Activated CD4-positive, alpha-beta T cell treated with anti-CD3 and anti-CD28 coated beads for 48 hours (primary cell): Measurements from ENCODE around the gene STK31.
"Not testable (repeated sequence)": the region's sequence is repeated elsewhere in the genome, so short reads cannot be mapped to it uniquely, and the experiment has no call there.

Experiments
- DNase-seq: peaks from one replicate; pipeline ENCODE4 v3.0.0-alpha.2; 2020

STK31 gene

DNA sequence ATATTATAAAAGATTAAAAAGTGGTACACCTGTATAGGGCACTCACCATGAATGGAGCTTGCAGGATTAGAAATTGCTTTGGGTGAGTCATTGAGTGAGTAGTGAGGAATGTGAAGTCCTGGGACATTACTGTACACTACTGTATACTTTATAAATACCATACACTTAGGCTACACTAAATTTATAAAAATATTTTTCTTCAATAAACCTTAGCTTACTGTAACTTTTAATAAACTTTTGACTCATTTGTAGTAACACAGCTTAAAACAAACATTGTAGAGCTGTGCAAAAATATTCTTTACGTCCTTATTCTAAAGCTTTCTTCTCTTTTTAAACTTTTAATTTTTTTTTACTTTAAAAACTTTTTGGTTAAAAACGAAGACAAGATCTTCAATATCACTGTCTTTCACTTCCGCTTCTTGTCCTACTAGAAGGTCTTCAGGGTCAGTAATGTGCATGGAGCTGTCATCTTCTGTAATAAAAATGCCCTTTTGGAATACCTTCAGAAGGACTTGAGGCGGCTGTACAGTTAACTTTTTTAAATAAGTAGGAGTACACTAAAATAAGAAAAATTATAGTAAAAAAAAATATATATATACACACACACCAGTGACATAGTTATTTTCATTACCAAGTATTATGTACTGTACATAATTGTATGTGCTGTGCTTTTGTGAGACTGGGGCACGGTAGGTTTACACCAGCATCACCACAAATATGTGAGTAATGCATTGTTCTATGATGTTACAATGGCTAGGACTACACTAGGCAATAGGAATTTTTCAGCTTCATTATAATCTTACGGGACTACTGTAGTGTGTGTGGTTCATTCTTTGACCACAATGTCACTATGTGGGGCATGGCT is 3.5 kb downstream of the STK31 start:
- DNase-seq: no peak

DNA sequence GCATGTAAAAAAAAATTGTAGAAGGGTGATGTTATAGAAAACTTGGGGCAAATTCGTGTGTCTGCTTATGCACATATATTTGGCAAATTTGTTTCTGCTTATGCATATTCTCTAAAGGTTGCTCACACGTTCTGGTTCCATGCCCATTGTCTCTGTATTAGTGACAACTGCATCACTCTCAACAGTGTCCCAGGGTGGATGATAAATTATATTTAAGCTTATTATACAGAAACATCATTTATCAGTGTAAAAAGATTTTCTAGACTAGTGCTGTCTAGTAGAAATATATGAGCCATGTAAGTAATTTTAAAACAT is 4.1 kb downstream of the STK31 start:
- DNase-seq: no peak

DNA sequence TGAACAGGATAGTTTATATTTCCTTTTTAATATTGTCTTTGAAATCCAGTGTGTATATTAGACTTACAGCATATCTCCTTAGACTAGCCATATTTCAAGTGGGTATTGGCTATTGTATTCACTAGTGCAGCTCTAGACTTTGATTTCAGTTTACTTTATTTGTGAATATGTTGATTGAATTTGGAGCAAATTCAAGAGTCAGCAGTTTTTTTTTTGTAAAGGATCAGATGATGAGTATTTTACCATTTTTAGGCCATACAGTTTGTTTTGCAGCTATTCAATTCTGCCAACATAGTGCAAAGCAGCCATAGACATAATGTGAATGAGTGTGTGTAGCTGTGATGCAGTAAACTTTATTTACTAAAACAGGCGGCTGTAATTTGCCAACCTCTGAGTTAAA is 4.6 kb downstream of the STK31 start:
- no peak for DNase-seq

GRCh38 chr7:23715099-23715498 is 5.1 kb downstream of the STK31 start:
- DNase-seq: no peak

GRCh38 chr7:23717788-23718187 is 7.8 kb downstream of the STK31 start:
- DNase-seq: no peak

- no peak for DNase-seq
These were observed 11.4 kb downstream of the STK31 start for GRCh38 chr7:23721456-23721855.

GRCh38 chr7:23722587-23723216 is 12.7 kb downstream of the STK31 start:
- not testable (repeated sequence) for DNase-seq

DNA sequence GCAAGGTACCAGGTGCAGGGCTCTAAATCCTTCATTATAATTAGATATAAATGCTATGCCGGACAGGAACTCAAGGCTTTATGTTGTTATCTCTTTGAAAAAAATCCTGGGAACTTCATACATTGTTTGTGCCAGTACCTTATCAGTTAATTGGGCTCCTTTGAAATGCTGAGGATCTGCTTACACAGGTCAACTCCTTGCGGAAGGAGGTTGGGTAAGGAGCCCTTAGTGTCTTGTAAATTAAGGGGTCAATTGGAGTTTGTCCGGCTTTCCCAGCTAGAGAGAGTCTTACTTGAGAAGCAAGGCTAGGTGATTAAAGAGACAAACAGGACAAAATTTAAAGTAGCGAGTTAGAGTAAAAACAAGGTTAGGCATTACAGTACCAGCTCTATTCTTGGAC is 14.1 kb downstream of the STK31 start:
- DNase-seq: not testable (repeated sequence)

DNA sequence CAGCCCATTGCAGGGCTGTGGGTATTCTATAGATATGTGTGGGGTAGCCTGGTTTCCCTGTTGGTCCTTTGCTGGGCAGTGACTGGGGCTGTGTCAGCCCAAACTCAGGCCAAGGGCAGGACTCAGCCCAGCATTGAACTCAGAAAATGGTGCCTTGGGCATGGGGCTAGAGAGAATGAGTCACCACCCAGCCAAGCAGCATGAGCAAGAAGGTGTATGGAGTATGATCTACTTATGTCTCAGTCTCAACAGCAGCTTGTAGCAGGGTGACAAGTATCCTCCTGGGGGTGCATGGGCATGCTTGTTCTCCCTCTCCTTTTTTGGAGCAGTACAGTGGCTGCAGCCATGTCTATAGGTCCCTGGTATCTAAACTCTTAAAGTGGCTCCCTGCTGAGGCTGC is 32.0 kb downstream of the STK31 start:
- DNase-seq: no peak

- DNase-seq: no peak
These were observed 33.2 kb downstream of the STK31 start for GRCh38 chr7:23743226-23743625.

GRCh38 chr7:23746629-23747028 is 36.6 kb downstream of the STK31 start:
- no peak for DNase-seq

DNA sequence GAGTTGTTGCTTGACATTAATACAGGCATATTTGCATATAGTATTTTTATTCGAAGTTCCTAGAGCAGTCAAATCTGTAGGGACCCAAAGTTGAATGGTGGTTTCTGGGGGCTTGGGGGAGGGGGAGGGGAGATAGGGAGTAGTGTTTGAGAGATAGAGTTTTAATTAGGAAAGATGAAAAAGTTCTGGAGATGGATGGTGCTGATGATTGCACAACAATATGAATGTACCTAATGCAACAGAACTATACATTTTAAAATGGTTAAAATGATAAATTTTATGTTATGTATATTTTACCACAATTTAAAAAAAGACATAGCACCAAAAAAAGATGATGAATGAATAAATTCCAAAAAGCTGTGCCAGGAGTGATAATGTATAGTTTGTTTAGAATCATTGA is 41.8 kb downstream of the STK31 start:
- DNase-seq: no peak

DNA sequence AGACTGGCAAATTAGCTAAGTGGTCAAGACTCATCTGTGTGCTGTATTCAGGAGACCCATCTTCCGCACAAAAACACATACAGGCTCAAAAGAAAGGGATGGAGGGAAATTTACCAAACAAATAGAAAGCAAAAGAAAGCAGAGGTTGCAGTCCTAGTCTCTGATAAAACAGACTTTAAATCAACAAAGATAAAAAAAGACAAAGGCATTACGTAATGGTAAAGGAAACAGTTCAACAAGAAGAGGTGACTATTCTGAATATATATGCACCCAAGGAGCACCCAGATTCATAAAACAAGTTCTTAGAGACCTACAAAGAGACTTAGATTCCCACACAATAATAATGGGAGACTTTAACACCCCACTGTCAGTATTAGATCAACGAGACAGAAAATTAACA is 48.8 kb downstream of the STK31 start:
- not testable (repeated sequence) for DNase-seq

- DNase-seq: no peak
These were observed 49.8 kb downstream of the STK31 start for GRCh38 chr7:23759671-23760391.

- no peak for DNase-seq
These were observed 55.9 kb downstream of the STK31 start for GRCh38 chr7:23765943-23766342.

DNA sequence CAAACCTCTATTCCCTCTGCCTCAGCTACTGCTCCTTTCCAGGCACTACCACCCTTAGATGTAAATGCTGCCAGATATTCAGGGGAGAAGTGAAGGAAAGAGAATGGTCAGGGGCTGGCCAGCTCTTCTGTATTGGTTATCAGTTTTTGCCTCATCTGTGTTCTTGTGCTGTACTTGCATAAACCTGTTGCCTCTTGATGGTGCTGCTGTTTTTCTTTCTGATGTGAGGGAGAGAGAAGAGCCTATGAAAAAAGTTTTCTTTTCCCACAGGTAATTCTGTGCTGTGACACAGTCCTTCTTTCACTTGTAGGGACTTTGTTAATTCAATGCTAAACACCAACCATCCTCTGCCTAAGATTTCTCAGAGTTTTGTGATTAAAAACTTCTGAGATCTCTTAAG is 57.5 kb downstream of the STK31 start:
- DNase-seq: no peak

DNA sequence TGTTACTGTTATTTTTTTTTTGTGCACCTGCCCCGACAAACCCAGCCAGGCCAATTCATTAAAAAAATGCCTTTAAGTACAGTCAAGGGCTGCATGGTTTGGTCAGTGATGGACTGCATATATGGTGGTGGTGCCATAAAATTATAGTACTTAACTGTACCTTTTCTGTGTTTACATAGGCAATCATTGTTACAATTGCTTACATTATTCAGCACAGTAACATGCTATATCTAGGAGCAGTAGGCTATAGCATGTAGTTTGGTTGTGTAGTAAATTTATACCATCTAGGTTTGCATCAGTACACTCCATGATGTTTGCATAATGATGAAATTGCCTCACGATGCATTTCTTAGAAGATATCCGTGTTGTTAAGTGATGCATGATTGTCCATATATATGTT is 58.0 kb downstream of the STK31 start:
- DNase-seq: no peak

DNA sequence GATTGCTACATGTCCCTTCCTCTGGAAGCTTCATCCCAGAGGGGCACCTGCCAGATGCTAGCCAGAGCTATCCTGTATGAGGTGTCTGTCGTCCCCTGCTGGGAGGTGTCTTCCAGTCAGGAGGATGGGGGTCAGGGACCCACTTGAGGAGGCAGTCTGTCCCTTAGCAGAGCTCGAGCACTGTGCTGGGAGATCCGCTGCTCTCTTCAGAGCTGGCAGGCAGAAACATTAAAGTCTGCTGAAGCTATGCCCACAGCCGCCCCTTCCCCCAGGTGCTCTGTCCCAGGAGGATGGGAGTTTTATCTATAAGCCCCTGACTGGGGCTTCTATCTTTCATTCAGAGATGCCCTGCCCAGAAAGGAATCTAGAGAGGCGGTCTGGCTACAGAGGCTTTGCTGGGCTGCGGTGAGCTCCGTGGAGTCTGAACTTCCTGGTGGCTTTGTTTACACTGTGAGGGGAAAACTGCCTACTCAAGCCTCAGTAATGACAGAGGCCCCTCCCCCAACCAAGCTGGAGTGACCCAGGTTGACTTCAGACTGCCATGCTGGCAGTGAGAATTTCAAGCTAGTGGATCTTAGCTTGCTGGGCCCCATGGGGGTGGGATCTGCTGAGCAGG is 69.3 kb downstream of the STK31 start:
- DNase-seq: not testable (repeated sequence)

DNA sequence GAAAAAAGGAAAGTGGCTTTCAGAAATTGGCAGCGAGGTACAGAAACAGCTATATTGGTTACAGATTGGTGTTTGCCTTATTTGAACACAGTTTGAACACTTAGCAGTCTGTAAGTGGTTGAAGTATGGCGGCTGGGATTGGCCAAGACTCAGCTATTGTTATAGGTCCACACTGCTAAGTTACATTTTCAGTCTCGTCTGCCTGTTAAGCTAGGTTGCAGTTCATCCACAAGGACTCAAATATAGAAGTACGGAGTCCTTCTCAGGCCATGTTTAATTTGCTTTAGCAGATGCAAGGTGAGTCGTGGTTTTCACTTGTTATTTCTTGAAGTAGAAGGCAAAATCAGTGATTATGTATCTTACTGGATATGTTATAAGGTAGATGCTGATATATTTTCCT is 73.1 kb downstream of the STK31 start:
- no peak for DNase-seq

- DNase-seq: no peak
These were observed 77.3 kb downstream of the STK31 start for GRCh38 chr7:23787272-23787671.

DNA sequence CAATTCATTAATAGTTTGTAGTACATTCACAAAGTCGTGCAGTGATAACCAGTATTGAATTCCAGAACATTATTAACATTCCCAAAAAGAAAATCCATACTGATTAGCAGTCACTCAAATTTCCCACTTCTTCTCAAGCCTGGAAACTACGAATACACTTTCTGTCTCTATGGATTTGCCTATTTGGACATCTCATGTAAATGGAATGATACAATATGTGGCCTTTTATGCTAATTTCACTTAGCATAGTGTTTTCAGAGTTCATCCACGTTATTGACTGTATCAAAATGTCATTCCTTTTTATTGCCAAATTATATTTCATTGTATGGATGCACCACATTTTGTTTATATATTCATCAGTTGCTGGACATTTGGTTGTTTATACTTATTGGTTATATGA is 78.8 kb downstream of the STK31 start:
- DNase-seq: no peak

DNA sequence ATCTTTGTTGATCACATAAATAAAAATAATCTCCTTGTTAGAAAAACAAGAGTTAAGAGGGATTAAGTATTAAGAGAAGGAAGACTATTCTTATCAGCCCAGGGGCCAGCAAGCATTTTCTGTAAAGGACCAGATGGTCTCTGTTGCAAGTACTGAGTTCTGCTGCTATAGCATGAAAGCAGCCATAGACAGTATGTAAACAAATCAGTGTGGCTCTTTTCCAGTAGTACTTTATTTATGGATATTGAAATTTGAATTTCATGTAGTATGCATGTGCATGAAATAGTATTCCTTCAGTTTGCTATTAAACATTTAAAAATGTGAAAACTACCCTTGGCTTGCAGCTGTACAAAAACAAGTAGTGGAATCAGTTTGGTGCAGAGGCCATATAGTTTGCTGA is 81.7 kb downstream of the STK31 start:
- DNase-seq: no peak

GRCh38 chr7:23802720-23803397 is 92.8 kb downstream of the STK31 start:
- DNase-seq: no peak
